GM10248 (cell line): ENCODE results near the gene FRMD1.

Experiments
- CTCF ChIA-PET: fragments of 300-600 bp; sonication (Branson Sonifier 250); formaldehyde crosslinking; extraction: SDS; loops from one replicate; lab custom pipeline; 2021; ENCODE audit warnings: antibody characterized with exemption; lab: Yijun Ruan, JAX
- POLR2A ChIA-PET: fragments of 350-650 bp; sonication (Branson Sonifier 250); formaldehyde crosslinking; extraction: SDS; loops from one replicate; lab custom pipeline; 2020; ENCODE audit warnings: antibody characterized with exemption; lab: Yijun Ruan, JAX
- DNase-seq: peaks from one replicate; pipeline ENCODE4 v3.0.0; 2012; ENCODE audit errors: extremely low spot score
- CTCF ChIP-seq: IDR thresholded peaks from 2 replicates; pipeline ENCODE4 v1.5.1; 2012; ENCODE audit warnings: mild to moderate bottlenecking, low read depth; ENCODE audit errors: extremely low read depth, missing control alignments, control extremely low read depth

Gene FRMD1

GRCh38 chr6:168124158-168124557, 45.1 kb upstream of the FRMD1 start:
- DNase-seq, result no peak
- CTCF ChIA-PET, result no interaction called here
- TF ChIP-seq CTCF, result no peak
- POLR2A ChIA-PET, result no interaction called here

- POLR2A ChIA-PET, result no interaction called here
- DNase-seq, result no peak
- CTCF ChIA-PET, result no interaction called here
- no peak for TF ChIP-seq CTCF
These were observed 44.3 kb upstream of the FRMD1 start for GRCh38 chr6:168123165-168123911.

- ChIA-PET POLR2A (no interaction called here), CTCF (no interaction called here)
- DNase-seq, result no peak
- TF ChIP-seq CTCF, result no peak
These were observed 43.5 kb upstream of the FRMD1 start for GRCh38 chr6:168122521-168122920.

GRCh38 chr6:168122011-168122410, 43.0 kb upstream of the FRMD1 start:
- TF ChIP-seq CTCF, result no peak
- ChIA-PET POLR2A (no interaction called here), CTCF (no interaction called here)
- DNase-seq, result no peak

- ChIA-PET POLR2A (no interaction called here), CTCF (no interaction called here)
- TF ChIP-seq CTCF, result no peak
- DNase-seq, result no peak
These were observed 42.3 kb upstream of the FRMD1 start for GRCh38 chr6:168121303-168121665.

GRCh38 chr6:168120390-168121302, 41.6 kb upstream of the FRMD1 start:
- DNase-seq, result no peak
- no peak for TF ChIP-seq CTCF
- POLR2A ChIA-PET, result no interaction called here
- CTCF ChIA-PET, result no interaction called here
